GM12892 (cell line): ENCODE data around the gene PRRX1.

Experiments used
- POLR2A ChIP-seq: IDR thresholded peaks from 2 replicates; pipeline ENCODE4 v1.6.1; 2011; ENCODE audit warnings: low read depth, low read length, control low read depth
- POLR2AphosphoS5 ChIP-seq: IDR thresholded peaks from 2 replicates; pipeline ENCODE4 v1.6.1; 2011; ENCODE audit warnings: low read depth, low read length, control low read depth

DNA sequence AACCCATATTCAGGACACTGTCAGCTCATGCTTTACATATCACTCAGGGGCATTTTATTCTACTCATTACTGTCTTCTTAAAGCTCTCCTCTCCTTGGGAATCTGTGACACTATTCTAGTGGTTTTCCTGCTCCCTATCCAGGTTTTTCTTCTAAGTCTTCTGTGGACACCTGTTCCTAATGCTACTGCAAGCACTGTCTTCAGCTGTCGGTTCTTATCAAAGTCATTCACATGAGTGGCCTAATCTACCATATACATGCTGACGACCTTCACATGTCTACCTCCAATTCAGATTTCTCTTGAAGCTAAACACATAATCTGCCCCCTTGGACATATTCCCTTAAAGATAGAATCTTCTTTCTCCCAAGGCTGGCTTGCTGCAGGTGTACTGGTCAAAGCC, 39.8 kb upstream of the PRRX1 start:
- TF ChIP-seq POLR2AphosphoS5 = no peak
- TF ChIP-seq POLR2A = no peak
